Hepatic stellate cell (primary cell): ENCODE measurements around the gene ARMH2.
A peak's percentile ranks its signal among the peaks of the same experiment; 100 is the strongest.
"Not testable (repeated sequence)": the region's sequence is repeated elsewhere in the genome, so short reads cannot be mapped to it uniquely, and the experiment has no call there.

Experiments used
- DNase-seq: peaks from one replicate; pipeline ENCODE4 v3.0.0; 2011; ENCODE audit warnings: low spot score

The ARMH2 gene

GRCh38 chr6:24818346-24818745 lies 19.6 kb upstream of the ARMH2 start:
- DNase-seq: no peak

- DNase-seq: no peak
These were observed 11.0 kb upstream of the ARMH2 start for GRCh38 chr6:24809728-24810127.

DNA sequence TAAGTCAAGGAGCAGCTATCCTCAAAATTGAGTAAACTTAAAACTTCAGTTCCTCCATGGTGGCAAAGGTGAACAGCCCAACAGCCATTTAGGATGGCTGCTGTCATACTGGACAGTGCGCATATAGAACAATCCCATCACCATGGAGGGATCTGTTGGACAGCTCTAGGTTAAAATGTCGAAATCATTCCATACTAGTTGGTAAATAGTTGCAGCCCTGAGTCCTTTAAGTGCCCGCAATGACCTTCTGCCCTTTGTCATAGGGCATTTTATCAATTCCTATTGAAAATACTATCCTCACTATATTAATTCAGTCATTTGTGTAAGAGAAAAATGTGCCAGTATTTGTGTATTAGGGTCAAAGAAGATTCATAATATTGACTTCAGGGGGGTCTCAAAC lies 8.9 kb upstream of the ARMH2 start:
- DNase-seq: no peak

- DNase-seq: no peak
These were observed 3.7 kb upstream of the ARMH2 start for GRCh38 chr6:24802271-24803059.

DNA sequence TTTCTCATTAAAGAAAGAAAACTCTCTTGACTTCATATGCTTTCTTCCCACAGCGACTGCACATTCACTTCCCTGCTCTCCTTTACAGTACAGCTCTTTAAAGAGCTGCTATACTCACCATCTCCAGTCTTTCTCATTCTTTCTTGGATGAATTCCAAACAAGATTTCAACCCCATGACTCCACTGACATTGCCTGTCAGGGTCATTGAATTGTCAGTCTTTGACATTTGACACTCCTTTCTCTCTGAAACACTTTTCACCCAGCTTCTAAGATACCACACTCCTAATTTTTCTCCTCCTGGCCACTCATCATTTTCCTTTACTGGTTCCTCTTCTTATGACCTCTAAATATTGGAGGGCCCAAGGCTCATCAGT lies 811 bp upstream of the ARMH2 start:
- DNase-seq: no peak

- DNase-seq: no peak
These were observed 1.0 kb downstream of the ARMH2 start for GRCh38 chr6:24797596-24798216.

DNA sequence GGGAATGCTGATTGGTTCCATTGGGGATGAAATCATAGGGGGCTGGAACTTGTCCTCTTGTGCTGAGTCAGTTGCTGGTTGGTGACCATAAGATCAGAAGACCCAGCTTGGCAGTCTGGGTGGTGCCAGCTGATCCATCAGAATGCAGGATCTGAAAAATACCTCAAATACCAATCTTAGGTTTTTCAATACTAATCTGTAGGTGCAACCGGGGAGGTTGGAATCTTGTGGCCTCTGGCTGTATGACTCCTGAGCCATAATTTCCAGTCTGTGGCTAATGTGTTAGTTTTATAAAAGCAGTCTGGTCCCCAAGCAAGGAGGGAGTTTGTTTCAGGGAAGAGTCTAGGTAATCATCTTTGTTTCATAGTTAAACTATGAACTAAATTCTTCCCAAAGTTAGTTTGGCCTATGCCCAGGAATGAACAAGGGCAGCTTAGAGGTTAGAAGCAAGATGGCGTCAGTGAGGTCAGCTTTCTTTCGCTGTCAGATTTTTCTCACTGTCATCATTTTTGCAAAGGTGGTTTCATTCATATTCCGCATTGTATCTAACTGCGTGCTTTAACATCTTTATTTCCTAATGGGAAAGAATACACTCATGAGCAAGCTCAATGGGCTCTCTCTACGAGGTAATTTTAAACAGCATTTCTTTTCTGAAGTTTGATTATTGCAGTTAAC lies 2.0 kb downstream of the ARMH2 start:
- DNase-seq: no peak

DNA sequence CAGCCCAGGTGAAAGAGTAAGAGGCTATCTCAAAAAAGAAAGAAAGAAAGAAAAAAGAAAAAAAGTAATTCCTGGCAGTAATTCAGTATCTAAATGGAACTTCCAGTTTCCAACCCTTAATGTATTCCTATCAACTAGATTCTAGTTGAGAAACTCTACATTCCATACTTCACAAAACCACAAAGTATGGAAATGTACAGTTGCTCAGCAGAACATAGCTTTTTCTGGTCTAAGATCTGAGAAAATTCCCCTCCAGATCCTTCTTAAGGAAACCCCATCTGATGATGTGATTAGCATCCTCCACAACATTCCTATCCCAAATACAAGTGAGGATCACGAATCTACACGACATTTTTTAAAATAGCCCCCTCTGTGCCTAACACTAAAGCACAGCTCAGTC lies 3.6 kb downstream of the ARMH2 start:
- DNase-seq: no peak

GRCh38 chr6:24788031-24788665 lies 10.6 kb downstream of the ARMH2 start:
- no peak for DNase-seq

- no peak for DNase-seq
These were observed 18.5 kb downstream of the ARMH2 start for GRCh38 chr6:24780206-24780605.

GRCh38 chr6:24779416-24780016 lies 19.2 kb downstream of the ARMH2 start:
- DNase-seq: no peak

GRCh38 chr6:24778878-24779277 lies 19.8 kb downstream of the ARMH2 start:
- no peak for DNase-seq

DNA sequence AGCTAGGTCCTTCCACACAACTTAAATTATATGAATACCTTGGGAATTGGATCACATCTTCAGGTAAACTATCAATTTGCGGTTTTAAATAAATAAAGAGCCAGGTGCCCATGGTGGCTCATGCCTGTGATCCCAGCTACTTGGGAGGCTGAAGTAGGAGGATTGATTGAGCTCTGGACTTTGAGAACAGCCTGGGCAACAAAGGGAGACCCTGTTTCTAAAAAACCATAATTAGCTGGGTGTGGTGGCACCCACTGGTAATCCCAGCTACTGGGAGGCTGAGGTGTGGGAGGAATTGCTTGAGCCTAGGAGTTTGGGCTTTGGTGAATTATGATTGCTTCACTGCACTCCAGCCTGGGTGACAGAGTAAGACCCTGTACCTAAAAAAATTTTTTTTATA lies 20.6 kb downstream of the ARMH2 start:
- DNase-seq: no peak

- DNase-seq: no peak
These were observed 21.5 kb downstream of the ARMH2 start for GRCh38 chr6:24777227-24777626.

GRCh38 chr6:24775520-24776058 lies 23.1 kb downstream of the ARMH2 start:
- DNase-seq: peak; percentile 47

GRCh38 chr6:24774696-24775519 lies 23.8 kb downstream of the ARMH2 start, which contains the start of gene GMNN:
GMNN (plus strand) TSS chr6:24774937; CDS start chr6:24777247, 2,310 bp downstream.
- DNase-seq: peak; percentile 97

GRCh38 chr6:24768361-24768760 lies 30.4 kb downstream of the ARMH2 start:
- no peak for DNase-seq

DNA sequence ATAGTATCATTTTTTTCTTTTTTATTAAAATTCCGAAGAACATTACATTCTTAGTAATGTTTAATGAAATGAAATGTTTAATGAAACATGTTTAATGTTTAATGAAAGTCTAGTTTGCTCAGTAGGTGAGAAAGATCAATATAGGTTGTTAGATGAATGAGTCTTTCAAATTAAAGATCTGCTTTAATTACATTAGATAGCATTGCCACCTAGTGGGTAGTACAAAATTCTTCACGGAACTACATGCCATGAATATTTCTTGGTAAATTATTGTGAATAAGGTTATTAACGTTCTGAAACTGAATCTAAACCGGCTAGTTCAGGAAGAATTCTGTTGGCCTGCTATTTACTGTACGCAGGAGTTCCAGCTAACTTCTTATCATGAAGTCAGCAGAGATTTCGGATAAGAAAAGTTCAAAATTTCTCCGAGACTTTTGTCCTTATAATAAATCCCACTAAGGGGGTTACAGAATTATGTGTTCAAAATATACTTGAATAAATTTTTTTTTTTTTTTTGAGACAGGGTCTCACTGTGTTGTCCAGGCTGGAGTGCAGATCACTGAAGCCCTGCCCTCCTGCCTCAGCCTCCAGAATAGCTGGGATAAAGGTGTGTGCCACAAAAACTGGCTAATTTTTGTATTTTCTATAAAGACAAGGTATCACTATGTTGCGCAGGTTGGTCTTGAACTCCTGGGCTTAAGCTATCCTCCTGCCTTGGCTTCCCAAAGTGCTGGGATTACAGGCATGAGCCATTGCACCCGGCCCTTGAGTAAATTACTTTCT lies 31.8 kb downstream of the ARMH2 start:
- DNase-seq: peak; percentile 38

DNA sequence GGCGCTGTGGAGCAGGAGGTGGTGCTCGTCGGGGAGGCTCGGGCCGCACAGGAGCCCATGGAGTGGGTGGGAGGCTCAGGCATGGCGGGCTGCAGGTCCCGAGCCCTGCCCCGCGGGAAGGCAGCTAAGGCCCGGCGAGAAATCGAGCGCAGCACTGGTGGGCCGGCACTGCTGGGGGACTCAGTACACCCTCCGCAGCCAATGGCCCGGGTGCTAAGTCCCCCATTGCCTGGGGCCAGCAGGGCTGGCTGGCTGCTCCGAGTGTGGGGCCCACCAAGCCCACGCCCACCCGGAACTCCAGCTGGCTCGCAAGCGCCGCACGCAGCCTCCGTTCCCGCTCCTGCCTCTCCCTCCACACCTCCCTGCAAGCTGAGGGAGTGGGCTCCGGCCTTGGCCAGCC lies 32.7 kb downstream of the ARMH2 start:
- not testable (repeated sequence) for DNase-seq
